ENCODE measurements around the gene CCDC6.
A peak's percentile ranks its signal among the peaks of the same experiment; 100 is the strongest.

The CCDC6 gene

GRCh38 chr10:59864141-59864962, 42.0 kb downstream of the CCDC6 start:
- H3K27me3 Mint-ChIP-seq (ENCODE audit: low read depth): no peaks in the 10 kb centered on the region
- no peak overlapping the region for H3K4me3 Mint-ChIP-seq
- TF ChIP-seq, protein P1, sequence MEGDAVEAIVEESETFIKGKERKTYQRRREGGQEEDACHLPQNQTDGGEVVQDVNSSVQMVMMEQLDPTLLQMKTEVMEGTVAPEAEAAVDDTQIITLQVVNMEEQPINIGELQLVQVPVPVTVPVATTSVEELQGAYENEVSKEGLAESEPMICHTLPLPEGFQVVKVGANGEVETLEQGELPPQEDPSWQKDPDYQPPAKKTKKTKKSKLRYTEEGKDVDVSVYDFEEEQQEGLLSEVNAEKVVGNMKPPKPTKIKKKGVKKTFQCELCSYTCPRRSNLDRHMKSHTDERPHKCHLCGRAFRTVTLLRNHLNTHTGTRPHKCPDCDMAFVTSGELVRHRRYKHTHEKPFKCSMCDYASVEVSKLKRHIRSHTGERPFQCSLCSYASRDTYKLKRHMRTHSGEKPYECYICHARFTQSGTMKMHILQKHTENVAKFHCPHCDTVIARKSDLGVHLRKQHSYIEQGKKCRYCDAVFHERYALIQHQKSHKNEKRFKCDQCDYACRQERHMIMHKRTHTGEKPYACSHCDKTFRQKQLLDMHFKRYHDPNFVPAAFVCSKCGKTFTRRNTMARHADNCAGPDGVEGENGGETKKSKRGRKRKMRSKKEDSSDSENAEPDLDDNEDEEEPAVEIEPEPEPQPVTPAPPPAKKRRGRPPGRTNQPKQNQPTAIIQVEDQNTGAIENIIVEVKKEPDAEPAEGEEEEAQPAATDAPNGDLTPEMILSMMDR (IDR thresholded peaks at IDR 0.05; ENCODE audit: unreplicated experiment in 3 of 3): no peak
- peak overlapping the region; percentile 32 to 63 (median 38) for H3K27ac Mint-ChIP-seq
- peaks cover 31% of the 10 kb centered on the region for H3K36me3 Mint-ChIP-seq (ENCODE audit: low read depth)
- H3K9me3 Mint-ChIP-seq: peaks cover 23% of the 10 kb centered on the region
- H3K4me1 Mint-ChIP-seq: peaks cover 31% of the 10 kb centered on the region

GRCh38 chr10:59859570-59859969, 46.8 kb downstream of the CCDC6 start:
- H3K4me1 Mint-ChIP-seq: peaks cover 22% of the 10 kb centered on the region
- TF ChIP-seq, protein P1 (IDR thresholded peaks at IDR 0.05; ENCODE audit: unreplicated experiment in 3 of 3): no peak
- no peak overlapping the region for H3K4me3 Mint-ChIP-seq
- peaks cover 23% of the 10 kb centered on the region for H3K9me3 Mint-ChIP-seq
- H3K27me3 Mint-ChIP-seq (ENCODE audit: low read depth): no peaks in the 10 kb centered on the region
- H3K36me3 Mint-ChIP-seq (ENCODE audit: low read depth): peaks cover 36% of the 10 kb centered on the region
- no peak overlapping the region for H3K27ac Mint-ChIP-seq

- TF ChIP-seq, protein P1 (IDR thresholded peaks at IDR 0.05; ENCODE audit: unreplicated experiment in 3 of 3): no peak
- peaks cover 24% of the 10 kb centered on the region for H3K4me1 Mint-ChIP-seq
- H3K27me3 Mint-ChIP-seq (ENCODE audit: low read depth): no peaks in the 10 kb centered on the region
- H3K27ac Mint-ChIP-seq: no peak overlapping the region
- H3K9me3 Mint-ChIP-seq: peaks cover 23% of the 10 kb centered on the region
- peaks cover 36% of the 10 kb centered on the region for H3K36me3 Mint-ChIP-seq (ENCODE audit: low read depth)
- no peak overlapping the region for H3K4me3 Mint-ChIP-seq
Observed at GRCh38 chr10:59857921-59858320, 48.4 kb downstream of the CCDC6 start.

GRCh38 chr10:59857049-59857448, 49.3 kb downstream of the CCDC6 start:
- Mint-ChIP-seq H3K36me3 (ENCODE audit: low read depth) (peaks cover 38% of the 10 kb centered on the region), H3K9me3 (peaks cover 21% of the 10 kb centered on the region), H3K27me3 (ENCODE audit: low read depth) (no peaks in the 10 kb centered on the region), H3K27ac (no peak overlapping the region), H3K4me3 (no peak overlapping the region), H3K4me1 (peaks cover 33% of the 10 kb centered on the region)
- TF ChIP-seq, protein P1 (IDR thresholded peaks at IDR 0.05; ENCODE audit: unreplicated experiment in 3 of 3): no peak

GRCh38 chr10:59856104-59856503, 50.3 kb downstream of the CCDC6 start:
- Mint-ChIP-seq H3K36me3 (ENCODE audit: low read depth) (peaks cover 35% of the 10 kb centered on the region), H3K27me3 (ENCODE audit: low read depth) (no peaks in the 10 kb centered on the region), H3K27ac (peak overlapping the region in 1 of 3 experiments; percentile 6), H3K9me3 (peaks cover 13% of the 10 kb centered on the region), H3K4me3 (no peak overlapping the region), H3K4me1 (peaks cover 35% of the 10 kb centered on the region)
- TF ChIP-seq, protein P1 (IDR thresholded peaks at IDR 0.05; ENCODE audit: unreplicated experiment in 3 of 3): no peak

DNA sequence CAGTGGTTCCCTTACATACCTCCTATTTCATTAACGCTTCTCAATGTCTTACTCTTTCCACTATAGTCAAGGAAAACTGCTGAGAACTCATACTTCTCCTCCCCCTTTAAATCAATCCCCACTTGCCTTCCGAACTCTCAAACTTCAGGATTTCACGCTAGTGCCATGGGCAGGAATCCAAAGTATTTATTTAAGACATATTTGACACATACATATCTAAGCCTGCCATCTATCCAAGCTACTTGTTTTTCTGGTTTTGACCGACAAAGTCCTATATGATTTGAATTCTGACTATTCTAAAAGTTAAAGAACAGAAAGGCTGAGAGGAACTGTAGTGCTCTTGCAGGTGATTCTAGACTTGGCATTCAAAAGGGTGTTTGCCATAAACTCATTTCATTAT, 51.8 kb downstream of the CCDC6 start:
- Mint-ChIP-seq H3K27me3 (ENCODE audit: low read depth) (no peaks in the 10 kb centered on the region), H3K4me1 (peaks cover 35% of the 10 kb centered on the region), H3K36me3 (ENCODE audit: low read depth) (peaks cover 26% of the 10 kb centered on the region), H3K27ac (no peak overlapping the region), H3K4me3 (no peak overlapping the region), H3K9me3 (peaks cover 2% of the 10 kb centered on the region)
- TF ChIP-seq, protein P1 (IDR thresholded peaks at IDR 0.05; ENCODE audit: unreplicated experiment in 3 of 3): no peak

Measured in nephron (organoid).